Measurements from ENCODE around the gene TMEM115. TPM values are rescaled to one million over a fixed set of nuclear protein-coding genes. Genes with fewer than 3 reads are reported as not detected.

The TMEM115 gene
- total and polyA plus RNA-seq, 2 donors from 2014 or later = 40.1 to 54.0 TPM

DNA sequence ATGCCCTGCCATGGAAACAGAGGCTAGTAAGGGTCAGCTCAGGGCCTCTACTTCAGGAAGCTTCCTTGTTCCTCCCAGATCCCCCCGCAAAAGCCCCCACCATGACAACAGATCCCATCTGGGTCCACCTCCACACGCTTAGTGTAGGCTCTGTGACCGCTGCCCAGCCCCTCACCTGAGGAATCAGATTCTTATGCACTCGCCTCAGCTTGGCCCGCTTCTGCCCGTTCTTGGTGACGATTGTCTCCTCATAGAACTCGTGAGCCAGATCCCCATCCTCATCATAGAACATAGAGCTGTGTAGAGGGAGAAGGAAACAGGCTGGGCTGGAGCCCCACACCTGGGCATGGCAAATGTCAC lies 33.2 kb downstream of the TMEM115 start:
- no peak for TF ChIP-seq CTCF (IDR thresholded peaks at IDR 0.05; ENCODE audit: borderline replicate concordance, extremely low read depth, insufficient read depth)
- Histone ChIP-seq H3K36me3 (ENCODE audit: control insufficient read depth in 2 of 3, insufficient read depth in 3 of 3, low read length in 3 of 3) (peaks cover 4 to 31% (median 15%) of the 10 kb centered on the region in 3 donors), H3K4me1 (ENCODE audit: control insufficient read depth in 2 of 3, insufficient read depth in 2 of 3, low read depth in 1 of 3, low read length in 3 of 3) (peaks cover 0 to 28% (median 12%) of the 10 kb centered on the region in 3 donors), H3K27ac (ENCODE audit: low read depth in 2 of 2, low read length in 2 of 2) (no peak overlapping the region), H3K27me3 (ENCODE audit: control insufficient read depth, insufficient read depth, low read length) (no peaks in the 10 kb centered on the region), H3K9ac (ENCODE audit: low read length in 3 of 3) (no peak overlapping the region), H3K4me3 (ENCODE audit: low read length in 3 of 3) (no peak overlapping the region), H3K9me3 (ENCODE audit: control insufficient read depth in 2 of 3, insufficient read depth in 1 of 3, low read length in 3 of 3) (no peaks in the 10 kb centered on the region)
- DNase-seq (no peak), FAIRE-seq (no peak)
- intact Hi-C loops (cut with DNase I) = no loop called here

- H3K4me1 ChIP-seq (ENCODE audit: control insufficient read depth in 2 of 3, insufficient read depth in 2 of 3, low read depth in 1 of 3, low read length in 3 of 3) = peaks cover 0 to 30% (median 14%) of the 10 kb centered on the region in 3 donors
- H3K4me3 ChIP-seq (ENCODE audit: low read length in 3 of 3) = no peak overlapping the region
- DNase-seq (no peak), FAIRE-seq (no peak)
- no peaks in the 10 kb centered on the region for H3K9me3 ChIP-seq (ENCODE audit: control insufficient read depth in 2 of 3, insufficient read depth in 1 of 3, low read length in 3 of 3)
- no peak for TF ChIP-seq CTCF (IDR thresholded peaks at IDR 0.05; ENCODE audit: borderline replicate concordance, extremely low read depth, insufficient read depth)
- H3K36me3 ChIP-seq (ENCODE audit: control insufficient read depth in 2 of 3, insufficient read depth in 3 of 3, low read length in 3 of 3) = peaks cover 3 to 25% (median 10%) of the 10 kb centered on the region in 3 donors
- no peaks in the 10 kb centered on the region for H3K27me3 ChIP-seq (ENCODE audit: control insufficient read depth, insufficient read depth, low read length)
- intact Hi-C loops (cut with DNase I) = no loop called here
- no peak overlapping the region for H3K9ac ChIP-seq (ENCODE audit: low read length in 3 of 3)
- no peak overlapping the region for H3K27ac ChIP-seq (ENCODE audit: low read depth in 2 of 2, low read length in 2 of 2)
These were observed 33.7 kb downstream of the TMEM115 start for GRCh38 chr3:50325497-50326181.

- H3K27me3 ChIP-seq (ENCODE audit: control insufficient read depth, insufficient read depth, low read length) = no peaks in the 10 kb centered on the region
- DNase-seq = no peak
- H3K36me3 ChIP-seq (ENCODE audit: control insufficient read depth in 2 of 3, insufficient read depth in 3 of 3, low read length in 3 of 3) = peaks cover 3 to 20% (median 6%) of the 10 kb centered on the region in 3 donors
- intact Hi-C loops (cut with DNase I) = no loop called here
- no peak overlapping the region for H3K9ac ChIP-seq (ENCODE audit: low read length in 3 of 3)
- H3K4me1 ChIP-seq (ENCODE audit: control insufficient read depth in 2 of 3, insufficient read depth in 2 of 3, low read depth in 1 of 3, low read length in 3 of 3) = peaks cover under 1 to 35% (median 19%) of the 10 kb centered on the region in 3 donors
- no peak overlapping the region for H3K4me3 ChIP-seq (ENCODE audit: low read length in 3 of 3)
- no peak for TF ChIP-seq CTCF (IDR thresholded peaks at IDR 0.05; ENCODE audit: borderline replicate concordance, extremely low read depth, insufficient read depth)
- H3K27ac ChIP-seq (ENCODE audit: low read depth in 2 of 2, low read length in 2 of 2) = no peak overlapping the region
- FAIRE-seq = no peak
- H3K9me3 ChIP-seq (ENCODE audit: control insufficient read depth in 2 of 3, insufficient read depth in 1 of 3, low read length in 3 of 3) = no peaks in the 10 kb centered on the region
These were observed 34.2 kb downstream of the TMEM115 start for GRCh38 chr3:50325113-50325480.

All from kidney (tissue), 14 donors.